ENCODE data around the gene BRD4. TPM values are rescaled to one million over a fixed set of nuclear protein-coding genes. Genes with fewer than 3 reads are reported as not detected.

The BRD4 gene
- total and polyA plus RNA-seq, 2 of the 13 experiments (the other 11 are each of a cell fraction or from before 2014, with no cell fraction given), result 10.5 to 11.4 TPM

DNA sequence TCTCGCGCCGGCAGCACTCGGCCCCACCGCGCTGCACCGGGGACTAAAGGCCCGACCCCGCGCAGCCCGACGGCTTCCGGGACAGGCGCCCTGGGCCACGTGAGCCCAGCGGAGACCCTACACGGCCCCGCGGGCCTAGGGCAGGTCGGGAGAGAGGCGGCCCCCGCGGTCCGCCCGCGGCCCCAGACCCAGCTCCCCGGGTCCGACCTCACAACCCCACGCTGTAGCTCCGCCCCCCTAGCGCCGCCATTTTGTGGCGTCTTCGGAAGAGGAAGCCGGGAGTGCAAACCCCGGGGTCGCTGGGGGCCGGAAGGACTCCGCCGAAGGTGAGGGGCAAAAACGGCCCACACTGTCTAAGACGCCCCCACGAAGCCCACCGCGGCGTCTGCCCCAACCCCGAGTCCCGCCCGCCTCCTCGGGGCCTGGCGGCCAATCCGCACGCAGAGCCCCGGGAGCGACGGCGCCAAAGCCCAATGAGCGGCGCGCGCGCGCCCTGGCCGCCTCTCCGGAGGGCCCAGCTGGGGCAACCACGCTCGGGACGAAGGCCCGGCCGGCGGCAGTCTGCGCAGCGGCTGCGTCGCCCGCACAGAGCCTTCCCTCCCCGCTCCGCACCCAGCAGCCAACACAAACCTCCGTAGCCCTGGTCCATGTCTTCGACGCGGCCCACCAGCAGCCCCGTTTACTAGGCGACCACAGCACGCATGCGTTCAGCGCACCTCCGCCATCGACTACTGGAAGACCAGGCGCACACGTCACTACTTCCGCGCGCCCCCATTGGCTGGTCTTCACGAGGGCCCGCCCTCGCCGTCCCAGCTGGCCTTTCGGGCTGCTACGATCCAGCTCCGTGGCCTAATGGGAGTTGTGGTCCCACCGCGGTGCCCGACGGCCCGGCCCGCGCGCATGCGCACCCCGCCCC lies 47.0 kb upstream of the BRD4 start, which contains the start of gene AKAP8 (continued):
- TF ChIP-seq EHMT2 (IDR thresholded peaks at IDR 0.05; ENCODE audit: borderline replicate concordance, low read depth, low read length), result no peak
- peak; percentile 87; the same call in 1 of the 2 replicates for TF ChIP-seq AHR (CRISPR knock-in tag; IDR thresholded peaks at IDR 0.05)
- TF ChIP-seq, protein P1, sequence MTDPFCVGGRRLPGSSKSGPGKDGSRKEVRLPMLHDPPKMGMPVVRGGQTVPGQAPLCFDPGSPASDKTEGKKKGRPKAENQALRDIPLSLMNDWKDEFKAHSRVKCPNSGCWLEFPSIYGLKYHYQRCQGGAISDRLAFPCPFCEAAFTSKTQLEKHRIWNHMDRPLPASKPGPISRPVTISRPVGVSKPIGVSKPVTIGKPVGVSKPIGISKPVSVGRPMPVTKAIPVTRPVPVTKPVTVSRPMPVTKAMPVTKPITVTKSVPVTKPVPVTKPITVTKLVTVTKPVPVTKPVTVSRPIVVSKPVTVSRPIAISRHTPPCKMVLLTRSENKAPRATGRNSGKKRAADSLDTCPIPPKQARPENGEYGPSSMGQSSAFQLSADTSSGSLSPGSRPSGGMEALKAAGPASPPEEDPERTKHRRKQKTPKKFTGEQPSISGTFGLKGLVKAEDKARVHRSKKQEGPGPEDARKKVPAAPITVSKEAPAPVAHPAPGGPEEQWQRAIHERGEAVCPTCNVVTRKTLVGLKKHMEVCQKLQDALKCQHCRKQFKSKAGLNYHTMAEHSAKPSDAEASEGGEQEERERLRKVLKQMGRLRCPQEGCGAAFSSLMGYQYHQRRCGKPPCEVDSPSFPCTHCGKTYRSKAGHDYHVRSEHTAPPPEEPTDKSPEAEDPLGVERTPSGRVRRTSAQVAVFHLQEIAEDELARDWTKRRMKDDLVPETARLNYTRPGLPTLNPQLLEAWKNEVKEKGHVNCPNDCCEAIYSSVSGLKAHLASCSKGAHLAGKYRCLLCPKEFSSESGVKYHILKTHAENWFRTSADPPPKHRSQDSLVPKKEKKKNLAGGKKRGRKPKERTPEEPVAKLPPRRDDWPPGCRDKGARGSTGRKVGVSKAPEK (CRISPR knock-in tag; IDR thresholded peaks at IDR 0.05; ENCODE audit: borderline replicate concordance), result no peak
- peak; percentile 18; the same call in 1 of the 2 replicates for TF ChIP-seq ZFP41 (CRISPR knock-in tag; IDR thresholded peaks at IDR 0.05; ENCODE audit: borderline replicate concordance)
- TF ChIP-seq ZNF274 (CRISPR knock-in tag; IDR thresholded peaks at IDR 0.05), result no peak
- TF ChIP-seq MED1 (CRISPR knock-in tag; IDR thresholded peaks at IDR 0.05), result peak; percentile 43
- TF ChIP-seq ZNF468 (CRISPR knock-in tag; IDR thresholded peaks at IDR 0.05), result no peak
- no peak for TF ChIP-seq KAT2B (IDR thresholded peaks at IDR 0.05; ENCODE audit: borderline replicate concordance, low read depth, low read length)
- TF ChIP-seq KDM2A (CRISPR knock-in tag; IDR thresholded peaks at IDR 0.05; ENCODE audit: borderline replicate concordance, low read depth), result peak; percentile 100
- peak; percentile 41; the same call in 1 of the 2 replicates for TF ChIP-seq ZNF335 (CRISPR knock-in tag; IDR thresholded peaks at IDR 0.05)
- no peak for TF ChIP-seq REXO4 (CRISPR knock-in tag; IDR thresholded peaks at IDR 0.05; ENCODE audit: borderline replicate concordance)
- TF ChIP-seq, protein P2, sequence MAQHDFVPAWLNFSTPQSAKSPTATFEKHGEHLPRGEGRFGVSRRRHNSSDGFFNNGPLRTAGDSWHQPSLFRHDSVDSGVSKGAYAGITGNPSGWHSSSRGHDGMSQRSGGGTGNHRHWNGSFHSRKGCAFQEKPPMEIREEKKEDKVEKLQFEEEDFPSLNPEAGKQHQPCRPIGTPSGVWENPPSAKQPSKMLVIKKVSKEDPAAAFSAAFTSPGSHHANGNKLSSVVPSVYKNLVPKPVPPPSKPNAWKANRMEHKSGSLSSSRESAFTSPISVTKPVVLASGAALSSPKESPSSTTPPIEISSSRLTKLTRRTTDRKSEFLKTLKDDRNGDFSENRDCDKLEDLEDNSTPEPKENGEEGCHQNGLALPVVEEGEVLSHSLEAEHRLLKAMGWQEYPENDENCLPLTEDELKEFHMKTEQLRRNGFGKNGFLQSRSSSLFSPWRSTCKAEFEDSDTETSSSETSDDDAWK (CRISPR knock-in tag; IDR thresholded peaks at IDR 0.05), result no peak
- TF ChIP-seq XBP1 (CRISPR knock-in tag; IDR thresholded peaks at IDR 0.05), result peak; percentile 54; the same call in 1 of the 2 replicates
- no peak for TF ChIP-seq PCBP1 (IDR thresholded peaks at IDR 0.05; ENCODE audit: borderline replicate concordance, low read depth, low read length)
- TF ChIP-seq, protein P3, sequence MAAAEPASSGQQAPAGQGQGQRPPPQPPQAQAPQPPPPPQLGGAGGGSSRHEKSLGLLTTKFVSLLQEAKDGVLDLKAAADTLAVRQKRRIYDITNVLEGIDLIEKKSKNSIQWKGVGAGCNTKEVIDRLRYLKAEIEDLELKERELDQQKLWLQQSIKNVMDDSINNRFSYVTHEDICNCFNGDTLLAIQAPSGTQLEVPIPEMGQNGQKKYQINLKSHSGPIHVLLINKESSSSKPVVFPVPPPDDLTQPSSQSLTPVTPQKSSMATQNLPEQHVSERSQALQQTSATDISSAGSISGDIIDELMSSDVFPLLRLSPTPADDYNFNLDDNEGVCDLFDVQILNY (CRISPR knock-in tag; conservative IDR thresholded peaks at IDR 0.05), result no peak
- TF ChIP-seq, protein P4, sequence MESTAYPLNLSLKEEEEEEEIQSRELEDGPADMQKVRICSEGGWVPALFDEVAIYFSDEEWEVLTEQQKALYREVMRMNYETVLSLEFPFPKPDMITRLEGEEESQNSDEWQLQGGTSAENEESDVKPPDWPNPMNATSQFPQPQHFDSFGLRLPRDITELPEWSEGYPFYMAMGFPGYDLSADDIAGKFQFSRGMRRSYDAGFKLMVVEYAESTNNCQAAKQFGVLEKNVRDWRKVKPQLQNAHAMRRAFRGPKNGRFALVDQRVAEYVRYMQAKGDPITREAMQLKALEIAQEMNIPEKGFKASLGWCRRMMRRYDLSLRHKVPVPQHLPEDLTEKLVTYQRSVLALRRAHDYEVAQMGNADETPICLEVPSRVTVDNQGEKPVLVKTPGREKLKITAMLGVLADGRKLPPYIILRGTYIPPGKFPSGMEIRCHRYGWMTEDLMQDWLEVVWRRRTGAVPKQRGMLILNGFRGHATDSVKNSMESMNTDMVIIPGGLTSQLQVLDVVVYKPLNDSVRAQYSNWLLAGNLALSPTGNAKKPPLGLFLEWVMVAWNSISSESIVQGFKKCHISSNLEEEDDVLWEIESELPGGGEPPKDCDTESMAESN (CRISPR knock-in tag; conservative IDR thresholded peaks at IDR 0.05), result peak; percentile 64
- peak; percentile 94 for TF ChIP-seq SP2 (CRISPR knock-in tag; IDR thresholded peaks at IDR 0.05)
- peak; percentile 96 for TF ChIP-seq ZFX (CRISPR knock-in tag; IDR thresholded peaks at IDR 0.05; ENCODE audit: low read depth)
- no peak for TF ChIP-seq TARDBP (CRISPR knock-in tag; IDR thresholded peaks at IDR 0.05)
- peak; percentile 90 for TF ChIP-seq NFYC (CRISPR knock-in tag; IDR thresholded peaks at IDR 0.05)
